K562 (cell line): ENCODE data around the gene SLC25A33. TPM values are rescaled to one million over a fixed set of nuclear protein-coding genes. Genes with fewer than 3 reads are reported as not detected.

Experiments
- ATAC-seq: fragments of 200-7000 bp; cut with Tn5 transposase; 3 replicates; pipeline ENCODE4 v1.9.1; 2020; ENCODE audit warnings: moderate library complexity
- BruUV-seq: library from RNA; stranded (reverse); fragments of 400-500 nt; replicated peaks from 2 replicates; lab custom pipeline; 2021; lab: Mats Ljungman, UMichigan
- CTCF ChIA-PET: fragments of 300-600 bp; formaldehyde crosslinking; extraction: SDS; loops from one replicate; lab custom pipeline; 2021; ENCODE audit warnings: low intra/inter-chr PET ratio; lab: Yijun Ruan, JAX
- POLR2A ChIA-PET: fragments of 300-600, 350-650 bp; sonication (Branson Sonifier 250); formaldehyde crosslinking; extraction: SDS; loops from one replicate; lab custom pipeline; 2021; ENCODE audit warnings: antibody characterized with exemption, inconsistent platforms; lab: Yijun Ruan, JAX
- DNase-seq, 4 experiments: peaks; one replicate each; pipeline versions ENCODE4 v3.0.0 to v3.0.0-alpha.2; 2011 to 2018; ENCODE audit warnings: low spot score in 3 of 4, mixed read lengths in 3 of 4; ENCODE audit errors: extremely low read depth in 1 of 4
- FAIRE-seq: peaks from 2 replicates; lab custom pipeline; 2011; peaks lifted over from hg19 to GRCh38; lab: Jason Lieb, UNC
- H2AFZ ChIP-seq: 2 replicates; pipeline ENCODE4 v1.6.0; 2011; ENCODE audit warnings: low read depth, low read length, control low read depth, inconsistent platforms
- H3K27ac ChIP-seq: fragments of 200-600 bp; 3 replicates; pipeline ENCODE4 v1.8.0; 2011; ENCODE audit warnings: low read depth, mild to moderate bottlenecking, control low read depth, inconsistent platforms, low read length, moderate library complexity, mixed read lengths; ENCODE audit errors: extremely low read depth
- H3K27me3 ChIP-seq, 2 experiments: fragments of 300-600 bp in 1 of 2; 2 replicates in 1 of 2; 3 replicates in 1 of 2; pipeline versions ENCODE4 v1.6.0 to v1.8.0; 2011; ENCODE audit warnings: inconsistent platforms in 2 of 2, low read length in 2 of 2, mild to moderate bottlenecking in 1 of 2, mixed read lengths in 1 of 2, moderate library complexity in 1 of 2; ENCODE audit not compliant: control insufficient read depth in 2 of 2, insufficient read depth in 2 of 2
- H3K36me3 ChIP-seq: fragments of 300-600 bp; 3 replicates; pipeline ENCODE4 v1.8.0; 2011; ENCODE audit warnings: mild to moderate bottlenecking, low read length, inconsistent platforms; ENCODE audit not compliant: control insufficient read depth, insufficient read depth
- H3K4me1 ChIP-seq, 2 experiments: fragments of 200-600 bp in 1 of 2; replicated peaks in 1 of 2; 2 replicates in 1 of 2; 3 replicates in 1 of 2; pipeline versions ENCODE4 v1.5.1 to v1.8.0; 2011; ENCODE audit warnings: inconsistent platforms in 2 of 2, low read length in 2 of 2, mild to moderate bottlenecking in 1 of 2, mixed read lengths in 1 of 2, moderate library complexity in 1 of 2; ENCODE audit not compliant: control insufficient read depth in 2 of 2, insufficient read depth in 2 of 2
- H3K4me2 ChIP-seq: 2 replicates; pipeline ENCODE4 v1.6.1; 2011; ENCODE audit warnings: low read length, control low read depth, inconsistent platforms, mixed read lengths; ENCODE audit not compliant: insufficient read depth
- H3K4me3 ChIP-seq: fragments of 200-600 bp; sonication (generic), shearing (Covaris generic); 2 replicates; pipeline ENCODE4 v1.5.1; 2016; ENCODE audit warnings: control low read depth, inconsistent platforms
- H3K79me2 ChIP-seq: fragments of 200-600 bp; 3 replicates; pipeline ENCODE4 v1.8.0; 2011; ENCODE audit warnings: low read length, inconsistent platforms; ENCODE audit not compliant: control insufficient read depth, insufficient read depth
- H3K9ac ChIP-seq, 2 experiments: 2 replicates each; pipeline versions ENCODE4 v1.6.0 to v1.6.1; 2011; ENCODE audit warnings: low read depth in 2 of 2, low read length in 2 of 2, control low read depth in 1 of 2, inconsistent platforms in 1 of 2, mild to moderate bottlenecking in 1 of 2, mixed read lengths in 1 of 2; ENCODE audit not compliant: insufficient read depth in 1 of 2
- H3K9me1 ChIP-seq: one replicate; pipeline ENCODE4 v1.6.0; 2011; ENCODE audit warnings: inconsistent platforms, mild to moderate bottlenecking, low read length, moderate library complexity; ENCODE audit not compliant: control insufficient read depth, insufficient read depth
- H3K9me3 ChIP-seq: replicated peaks from 2 replicates; pipeline ENCODE4 v1.5.1; 2011; ENCODE audit warnings: low read depth, low read length, inconsistent platforms; ENCODE audit not compliant: control insufficient read depth, insufficient read depth
- H4K20me1 ChIP-seq: replicated peaks from 2 replicates; pipeline ENCODE4 v1.6.1; 2011; ENCODE audit warnings: low read length, inconsistent platforms, mixed read lengths; ENCODE audit not compliant: control insufficient read depth, insufficient read depth
- CREB5 ChIP-seq: fragments of 250-450 bp; sonication (Bioruptor Pico); IDR thresholded peaks from 2 replicates; pipeline ENCODE4 v1.5.0; 2020; ENCODE audit warnings: mild to moderate bottlenecking
- ETS2 ChIP-seq: IDR thresholded peaks from 2 replicates; pipeline ENCODE4 v1.6.1; 2016; ENCODE audit warnings: borderline replicate concordance, missing genetic modification characterization, mild to moderate bottlenecking, moderate library complexity, missing compliant biosample characterization; ENCODE audit not compliant: poor library complexity, severe bottlenecking
- MED1 ChIP-seq: sonication (generic); formaldehyde crosslinking; IDR thresholded peaks from 2 replicates; pipeline ENCODE4 v1.8.1; 2023; ENCODE audit warnings: missing genetic modification reagents, borderline replicate concordance
- RERE ChIP-seq: sonication (generic); formaldehyde crosslinking; IDR thresholded peaks from 2 replicates; pipeline ENCODE4 v1.8.0; 2023; ENCODE audit warnings: missing genetic modification reagents, mild to moderate bottlenecking, borderline replicate concordance
- SMARCE1 ChIP-seq: fragments of 450-650 bp; IDR thresholded peaks from 2 replicates; pipeline ENCODE4 v1.7.1; 2016; ENCODE audit warnings: mild to moderate bottlenecking
- WGBS: fragments of 100-300 bp; shearing (Covaris generic); methylation state at CpG from one replicate; pipeline ENCODE4 v1.1.6; 2016; ENCODE audit warnings: low coverage, mixed read lengths; ENCODE audit not compliant: insufficient coverage; ENCODE audit errors: missing lambda C conversion rate; 5-methylcytosine and 5-hydroxymethylcytosine counted together
- in situ Hi-C: fragments of 300-500 bp; cut with MboI; formaldehyde crosslinking; loops from 4 replicates; pipeline ENCODE4 v1.15.0; 2018; ENCODE audit warnings: inconsistent platforms, mixed read lengths
- intact Hi-C: fragments of 100-400 bp; cut with micrococcal nuclease; formaldehyde crosslinking; loops from 2 replicates; pipeline ENCODE4 v1.14.2; 2022
- polyA plus RNA-seq, 8 experiments: library from polyadenylated mRNA; depleted of rRNA in 4 of 8; stranded (reverse) in 5 of 8; unstranded in 3 of 8; fragments of >200 nt; fragmentation: Nextera tagmentation in 2 of 8; fragmentation: Illumina TruSeq in 1 of 8; extraction: Ambion mirVana in 2 of 8; extraction: Trizol in 1 of 8; gene quantifications; 2 replicates each; pipeline versions ENCODE4 v1.2.1 to v1.2.3, GENCODE V29; 2011 to 2014; ENCODE audit warnings: inconsistent platforms in 1 of 8, missing spikeins in 1 of 8
- total RNA-seq, 7 experiments: library from RNA; depleted of rRNA in 6 of 7; stranded (reverse); fragments of >200 nt in 6 of 7; fragmentation: Illumina TruSeq in 2 of 7; extraction: Trizol in 2 of 7; gene quantifications; 2 replicates each; pipeline versions ENCODE4 v1.2.1 to v1.2.3, GENCODE V29; 2011 to 2021; ENCODE audit warnings: low replicate concordance in 1 of 7

The SLC25A33 gene
- total and polyA plus RNA-seq, 9 of the 15 experiments (the other 6 are each of a cell fraction or from before 2014, with no cell fraction given): 3.2 to 23.5 (median 17.5) TPM

- TF ChIP-seq ETS2 (tag) (no peak), RERE (CRISPR knock-in tag) (no peak)
Observed at GRCh38 chr1:9544926-9545325, 5.7 kb downstream of the SLC25A33 start (continued).

GRCh38 chr1:9549955-9550546, 10.8 kb downstream of the SLC25A33 start:
- DNase-seq (no peak), ATAC-seq (no peak), FAIRE-seq (no peak)
- no TSS peak for BruUV-seq
- peaks cover 10% of the 10 kb centered on the region; the same call in 1 of the 2 replicates for H4K20me1 ChIP-seq
- peaks cover 0 to 2% of the 10 kb centered on the region in 2 experiments; a peak in 2 of 5 replicates for H3K4me1 ChIP-seq
- TF ChIP-seq MED1 (CRISPR knock-in tag) (no peak), SMARCE1 (no peak), CREB5 (CRISPR knock-in tag) (no peak)
- H3K27ac ChIP-seq: no peak overlapping the region
- H3K79me2 ChIP-seq: peaks cover 77% of the 10 kb centered on the region
- H3K27me3 ChIP-seq: no peaks in the 10 kb centered on the region
- 97% methylated on average over 6 of the region's 6 CpGs for WGBS
- no peaks in the 10 kb centered on the region for H3K9me1 ChIP-seq
- intact Hi-C loops: no loop called here
- peaks cover 67% of the 10 kb centered on the region for H3K36me3 ChIP-seq
- no peak overlapping the region for H3K9ac ChIP-seq
- H2AFZ ChIP-seq: no peak overlapping the region
- H3K4me2 ChIP-seq: no peak overlapping the region
- in situ Hi-C loops: no loop called here
- no peak overlapping the region for H3K4me3 ChIP-seq
- ChIA-PET POLR2A (interaction anchor here (0.6 to 2.0 kb wide), 8 partner anchors 8 to 299 kb away, joined by 3 to 12 read pairs (median 4); partner anchors contain the start of gene SLC25A33), CTCF (no interaction called here)
- H3K9me3 ChIP-seq: no peaks in the 10 kb centered on the region
